IPS DF 19.7 (cell line): ENCODE data around the gene CALML3.

Source experiments
- DNase-seq: peaks from one replicate; pipeline ENCODE4 v3.0.0-alpha.2; 2013; ENCODE audit warnings: low read depth, low spot score

Gene CALML3

GRCh38 chr10:5567477-5567876 lies 42.7 kb downstream of the CALML3 start:
- DNase-seq = no peak

DNA sequence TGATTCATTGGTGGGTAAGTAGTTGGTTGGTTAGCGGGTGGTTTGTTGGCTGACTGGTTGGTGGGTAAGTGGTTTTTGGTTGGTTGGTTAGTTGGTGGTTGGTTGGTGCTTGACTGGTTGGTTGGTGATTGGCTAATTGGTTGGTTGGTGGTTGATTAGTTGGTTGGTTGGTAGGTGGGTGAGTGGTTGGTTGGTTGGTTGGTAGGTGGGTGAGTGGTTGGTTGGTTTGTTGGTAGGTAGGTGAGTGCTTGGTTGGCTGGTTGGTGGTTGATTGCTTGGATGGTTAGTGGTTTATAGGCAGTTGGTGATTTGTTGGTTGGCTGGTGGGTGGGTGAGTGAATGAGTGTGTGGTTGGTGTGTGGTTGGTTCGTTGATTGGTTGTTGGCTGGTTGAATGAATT lies 44.2 kb downstream of the CALML3 start:
- no peak for DNase-seq

DNA sequence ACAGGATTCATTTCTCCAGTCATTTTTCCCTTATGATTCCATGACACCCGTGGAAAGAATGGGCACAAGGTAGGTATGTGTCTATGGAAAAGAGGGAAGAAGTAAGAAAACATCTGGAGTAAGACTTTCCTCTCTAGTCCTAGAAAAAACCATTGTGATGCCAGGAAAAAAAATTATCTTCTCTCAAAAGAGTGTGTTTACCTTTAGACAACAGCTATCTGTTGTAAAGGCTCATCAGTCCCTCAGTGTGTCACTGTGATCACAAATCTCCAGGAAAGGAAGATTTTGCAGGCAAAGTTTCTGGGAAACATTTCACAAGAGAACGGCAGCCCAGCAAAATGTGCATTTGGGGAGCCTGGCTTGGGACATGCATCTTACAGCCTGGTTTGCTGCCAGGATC lies 44.8 kb downstream of the CALML3 start:
- DNase-seq = no peak

DNA sequence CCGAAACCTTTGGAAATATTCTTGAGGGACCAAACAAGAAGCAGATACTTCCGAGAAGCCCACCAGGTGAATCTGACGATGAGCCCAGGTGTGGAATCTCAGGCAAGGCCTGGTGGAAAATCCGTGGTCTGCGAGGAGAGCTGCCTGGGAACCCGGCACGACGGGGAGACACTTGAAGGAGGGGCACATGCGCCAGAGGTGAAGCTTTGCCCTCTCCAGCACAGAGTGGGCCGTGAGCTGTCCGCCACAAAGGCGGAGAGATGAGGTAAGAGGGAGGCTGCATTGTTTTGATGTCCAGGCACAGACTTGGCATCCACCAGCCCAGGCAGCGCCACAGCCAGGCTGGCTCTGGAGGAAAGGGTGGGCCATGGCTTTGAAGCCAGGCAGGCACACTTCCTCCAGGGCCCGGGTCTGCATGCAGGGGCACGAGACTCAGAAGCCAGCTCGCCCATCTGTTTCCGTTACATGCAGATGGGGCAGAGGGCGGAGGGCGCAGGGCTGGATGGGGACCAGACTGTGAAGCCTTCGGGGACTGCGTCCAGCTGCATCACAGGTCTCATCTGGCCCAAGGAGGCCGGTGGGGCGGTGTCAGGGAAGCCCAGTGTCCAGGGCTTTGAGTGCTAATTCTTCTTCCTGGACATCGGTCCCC lies 45.4 kb downstream of the CALML3 start:
- no peak for DNase-seq

DNA sequence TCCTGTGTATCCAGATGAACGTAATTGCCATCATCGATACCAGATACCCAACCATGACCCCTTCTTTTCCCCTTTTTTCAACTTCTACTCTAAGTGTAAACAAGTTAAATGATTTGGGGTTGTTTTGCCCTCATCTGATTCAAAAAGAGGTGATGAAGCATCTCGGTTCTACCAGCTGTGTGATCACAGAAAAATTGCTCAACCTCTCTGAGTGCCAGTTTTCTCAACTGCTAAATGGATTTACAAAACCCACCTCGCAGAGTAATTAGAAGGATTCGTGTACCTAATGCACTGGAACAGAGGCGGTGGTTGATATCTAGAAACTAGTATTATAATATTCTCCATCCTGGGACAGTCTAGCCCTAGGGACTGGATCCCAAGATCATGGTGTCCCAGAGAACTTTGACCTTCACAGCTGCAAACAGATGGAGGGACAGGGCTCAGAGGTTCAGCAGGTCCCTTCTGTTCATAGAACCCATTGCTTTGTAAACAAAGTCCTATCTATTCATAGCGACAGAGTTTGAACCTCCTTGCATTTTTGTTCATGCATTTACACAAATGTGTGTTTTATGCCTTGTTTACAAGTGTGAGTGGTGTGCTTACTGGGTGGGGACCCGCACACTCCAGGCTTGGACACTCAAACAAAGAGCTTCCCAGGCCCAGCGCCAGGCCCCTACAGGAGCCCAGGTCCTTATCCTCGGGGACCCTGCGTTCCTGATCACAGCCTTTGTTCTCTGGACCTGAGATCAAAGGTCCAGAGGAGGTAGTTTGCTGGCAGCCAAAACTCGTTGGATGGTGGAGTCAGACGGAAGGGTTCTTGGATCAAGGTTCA lies 46.4 kb downstream of the CALML3 start:
- DNase-seq = no peak

DNA sequence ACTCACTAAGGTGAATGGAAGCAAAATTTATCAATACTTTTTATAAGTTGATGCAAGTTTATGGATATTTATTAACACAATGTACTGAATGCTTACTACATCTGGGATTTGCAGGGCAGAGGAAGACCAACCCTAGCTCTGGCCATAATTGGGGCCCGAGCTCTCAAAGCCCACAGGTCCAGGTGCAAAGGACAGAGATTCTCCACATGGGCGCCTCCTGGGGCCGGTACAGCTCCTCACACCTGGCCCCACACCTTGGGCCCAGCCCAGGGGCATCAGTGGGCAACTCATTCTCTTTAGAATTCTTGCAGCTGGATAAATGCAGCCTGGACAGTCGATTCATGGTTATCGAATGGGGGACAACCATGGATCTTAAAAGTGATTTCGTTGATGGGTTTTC lies 47.1 kb downstream of the CALML3 start:
- DNase-seq = no peak

GRCh38 chr10:5573319-5573950 lies 48.7 kb downstream of the CALML3 start:
- DNase-seq = no peak

- no peak for DNase-seq
Observed at GRCh38 chr10:5573968-5574641, 49.3 kb downstream of the CALML3 start.

- no peak for DNase-seq
Observed at GRCh38 chr10:5574642-5575131, 49.9 kb downstream of the CALML3 start.

- no peak for DNase-seq
Observed at GRCh38 chr10:5575144-5575481, 50.4 kb downstream of the CALML3 start.

- no peak for DNase-seq
Observed at GRCh38 chr10:5575482-5576153, 50.9 kb downstream of the CALML3 start.

DNA sequence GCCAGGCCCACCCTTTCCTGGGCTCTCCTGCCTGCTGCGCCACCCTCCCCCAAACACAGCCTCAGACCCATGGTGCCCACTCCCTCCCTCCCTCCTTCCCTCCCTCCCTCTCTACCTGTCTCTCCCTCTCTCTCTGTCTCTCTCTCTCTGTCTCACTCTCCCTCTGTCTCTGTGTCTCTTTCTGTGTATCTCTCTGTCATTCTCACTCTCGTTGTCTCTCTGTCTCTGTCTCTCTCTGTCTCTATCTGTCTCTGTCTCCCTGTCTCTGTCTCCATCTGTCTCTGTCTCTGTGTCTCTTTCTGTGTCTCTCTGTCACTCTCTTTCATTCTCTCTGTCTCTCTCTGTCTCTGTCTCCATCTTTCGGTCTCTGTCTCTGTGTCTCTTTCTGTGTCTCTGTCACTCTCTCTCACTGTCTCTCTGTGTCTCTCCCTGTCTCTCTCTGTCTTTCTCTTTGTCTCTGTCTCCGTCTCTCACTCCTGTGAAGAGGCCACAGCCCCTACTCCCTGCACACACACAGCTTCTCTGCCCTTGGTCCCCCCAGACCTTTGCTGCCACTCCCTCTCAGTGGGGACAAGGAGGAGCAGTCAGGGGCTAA lies 51.5 kb downstream of the CALML3 start:
- no peak for DNase-seq
